Measurements from ENCODE around the gene HLA-F.

Gene HLA-F

DNA sequence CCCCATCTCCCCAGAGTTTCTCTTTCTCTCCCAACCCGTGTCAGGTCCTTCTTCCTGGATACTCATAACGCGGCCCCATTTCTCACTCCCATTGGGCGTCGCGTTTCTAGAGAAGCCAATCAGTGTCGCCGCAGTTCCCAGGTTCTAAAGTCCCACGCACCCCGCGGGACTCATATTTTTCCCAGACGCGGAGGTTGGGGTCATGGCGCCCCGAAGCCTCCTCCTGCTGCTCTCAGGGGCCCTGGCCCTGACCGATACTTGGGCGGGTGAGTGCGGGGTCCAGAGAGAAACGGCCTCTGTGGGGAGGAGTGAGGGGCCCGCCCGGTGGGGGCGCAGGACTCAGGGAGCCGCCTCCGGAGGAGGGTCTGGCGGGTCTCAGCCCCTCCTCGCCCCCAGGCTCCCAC is at the start of gene HLA-F:
TSS of gene HLA-F (plus strand) at position 173 of the 404 bp plus-strand sequence. CDS start at position 203, 30 bp downstream.
- TF ChIP-seq, protein P1, sequence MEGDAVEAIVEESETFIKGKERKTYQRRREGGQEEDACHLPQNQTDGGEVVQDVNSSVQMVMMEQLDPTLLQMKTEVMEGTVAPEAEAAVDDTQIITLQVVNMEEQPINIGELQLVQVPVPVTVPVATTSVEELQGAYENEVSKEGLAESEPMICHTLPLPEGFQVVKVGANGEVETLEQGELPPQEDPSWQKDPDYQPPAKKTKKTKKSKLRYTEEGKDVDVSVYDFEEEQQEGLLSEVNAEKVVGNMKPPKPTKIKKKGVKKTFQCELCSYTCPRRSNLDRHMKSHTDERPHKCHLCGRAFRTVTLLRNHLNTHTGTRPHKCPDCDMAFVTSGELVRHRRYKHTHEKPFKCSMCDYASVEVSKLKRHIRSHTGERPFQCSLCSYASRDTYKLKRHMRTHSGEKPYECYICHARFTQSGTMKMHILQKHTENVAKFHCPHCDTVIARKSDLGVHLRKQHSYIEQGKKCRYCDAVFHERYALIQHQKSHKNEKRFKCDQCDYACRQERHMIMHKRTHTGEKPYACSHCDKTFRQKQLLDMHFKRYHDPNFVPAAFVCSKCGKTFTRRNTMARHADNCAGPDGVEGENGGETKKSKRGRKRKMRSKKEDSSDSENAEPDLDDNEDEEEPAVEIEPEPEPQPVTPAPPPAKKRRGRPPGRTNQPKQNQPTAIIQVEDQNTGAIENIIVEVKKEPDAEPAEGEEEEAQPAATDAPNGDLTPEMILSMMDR (IDR thresholded peaks at IDR 0.05; ENCODE audit: low read depth, low read length) = no peak; the same call in 1 of the 2 replicates
- DNase-seq (ENCODE audit: extremely low read depth, low read depth) = peak; percentile 49

DNA sequence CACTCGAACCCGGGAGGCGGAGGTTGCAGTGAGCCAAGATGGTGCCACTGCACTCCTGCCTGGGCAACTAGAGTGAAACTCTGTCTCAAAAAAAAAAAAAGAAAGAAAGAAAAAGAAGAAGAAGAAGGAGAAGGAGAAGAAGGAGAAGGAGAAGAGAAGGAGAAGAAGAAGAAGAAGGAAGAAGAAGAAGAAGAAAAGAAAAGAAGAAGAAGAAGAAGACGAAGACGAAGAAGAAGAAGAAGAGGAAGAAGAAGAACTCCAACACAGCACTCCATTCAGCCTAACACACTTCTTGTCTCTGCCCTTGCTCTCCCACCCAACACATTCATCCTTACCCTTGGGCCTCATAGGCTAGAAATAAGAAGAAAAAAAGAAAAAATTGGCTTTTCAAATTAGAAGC is 49.2 kb upstream of the HLA-F start:
- TF ChIP-seq, protein P1 (IDR thresholded peaks at IDR 0.05; ENCODE audit: low read depth, low read length) = no peak
- DNase-seq (ENCODE audit: extremely low read depth, low read depth) = no peak

DNA sequence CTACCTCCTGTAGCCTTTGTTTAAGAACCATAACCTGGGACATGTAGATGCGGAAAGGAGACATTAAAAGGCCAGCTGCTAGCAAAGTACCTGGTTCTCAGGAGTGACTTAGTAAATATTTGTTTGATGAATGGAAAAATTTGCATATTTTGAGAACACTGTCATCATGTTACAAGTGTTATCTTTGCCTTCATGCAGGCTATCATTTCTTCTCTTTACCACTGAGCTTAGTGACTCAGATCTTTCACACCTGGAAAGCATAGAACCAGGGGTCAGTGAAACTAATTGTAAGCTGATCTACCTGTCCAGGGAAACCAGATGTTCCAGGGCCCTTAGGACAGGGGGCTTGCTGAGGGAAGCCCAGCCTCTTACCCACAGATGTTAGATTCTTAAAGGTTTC is 47.7 kb upstream of the HLA-F start:
- TF ChIP-seq, protein P1 (IDR thresholded peaks at IDR 0.05; ENCODE audit: low read depth, low read length) = no peak
- DNase-seq (ENCODE audit: extremely low read depth, low read depth) = no peak

DNA sequence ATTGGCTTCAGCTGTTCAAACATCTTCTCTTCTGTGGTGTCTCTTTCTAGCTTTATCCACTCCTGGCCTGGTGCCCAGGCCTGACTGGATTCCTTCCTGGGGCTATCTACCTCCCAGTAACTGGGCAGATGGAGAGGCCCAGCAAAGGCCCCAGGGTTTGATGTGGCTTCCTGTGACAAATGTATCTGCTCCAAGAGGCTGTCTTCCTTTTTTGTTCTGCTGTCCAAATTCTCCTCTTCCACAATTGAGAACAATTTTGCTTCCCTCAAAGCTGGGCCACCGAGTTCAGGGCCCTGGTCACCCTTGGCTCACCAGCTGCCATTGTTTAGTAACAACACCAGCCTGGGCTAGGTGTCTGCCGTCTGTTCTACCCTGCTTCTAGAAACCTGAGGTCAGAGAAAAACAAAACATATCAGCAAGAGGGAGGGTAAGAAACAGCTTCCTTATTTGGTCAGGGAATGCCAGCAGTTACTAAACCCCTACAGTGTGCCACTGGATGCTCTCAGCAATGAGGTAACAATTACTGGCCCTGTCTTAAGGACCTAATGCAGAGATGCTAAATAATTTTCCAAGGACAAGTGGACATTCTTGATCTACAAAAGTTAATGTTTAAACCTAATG is 46.1 kb upstream of the HLA-F start:
- TF ChIP-seq, protein P1 (IDR thresholded peaks at IDR 0.05; ENCODE audit: low read depth, low read length) = no peak
- DNase-seq (ENCODE audit: extremely low read depth, low read depth) = no peak

DNA sequence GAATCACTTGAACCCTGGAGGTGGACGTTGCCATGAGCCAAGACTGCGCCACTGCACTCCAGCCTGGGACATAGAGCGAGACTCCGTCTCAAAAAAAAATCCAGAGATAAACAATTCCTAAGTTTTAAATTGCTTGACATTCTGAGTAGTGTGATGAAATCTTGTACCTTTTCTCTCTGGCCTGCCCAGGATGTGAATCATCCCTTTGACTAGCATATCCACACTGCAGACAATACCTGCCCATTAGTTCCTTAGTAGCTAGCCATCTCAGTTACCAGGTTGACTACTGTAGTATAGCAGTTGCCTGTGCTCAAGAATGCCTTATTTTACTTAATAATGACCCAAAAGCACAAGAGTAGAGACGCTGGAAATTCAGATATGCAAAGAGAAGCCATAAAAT is 45.1 kb upstream of the HLA-F start:
- DNase-seq (ENCODE audit: extremely low read depth, low read depth) = no peak
- TF ChIP-seq, protein P1 (IDR thresholded peaks at IDR 0.05; ENCODE audit: low read depth, low read length) = no peak

DNA sequence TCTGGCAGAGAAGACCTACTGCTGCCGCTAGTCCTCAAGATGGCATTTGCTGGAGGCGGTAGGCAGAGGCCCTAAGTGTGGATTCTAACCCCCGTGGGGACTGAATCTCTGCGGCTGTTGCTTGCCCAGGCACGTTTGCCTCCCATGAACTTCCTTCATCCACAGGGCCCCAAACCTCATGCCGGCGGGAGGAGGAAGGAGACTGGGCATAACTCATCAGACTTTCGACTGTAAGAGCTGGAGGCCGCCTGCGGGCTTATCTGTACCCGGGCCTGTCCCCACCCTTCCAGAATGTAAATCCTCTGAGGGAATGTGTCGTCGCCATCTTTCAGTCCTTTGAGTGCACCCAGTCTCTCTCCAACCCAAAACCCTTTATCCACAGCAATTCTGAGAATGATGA is 43.3 kb upstream of the HLA-F start:
- DNase-seq (ENCODE audit: extremely low read depth, low read depth) = no peak
- TF ChIP-seq, protein P1 (IDR thresholded peaks at IDR 0.05; ENCODE audit: low read depth, low read length) = no peak

DNA sequence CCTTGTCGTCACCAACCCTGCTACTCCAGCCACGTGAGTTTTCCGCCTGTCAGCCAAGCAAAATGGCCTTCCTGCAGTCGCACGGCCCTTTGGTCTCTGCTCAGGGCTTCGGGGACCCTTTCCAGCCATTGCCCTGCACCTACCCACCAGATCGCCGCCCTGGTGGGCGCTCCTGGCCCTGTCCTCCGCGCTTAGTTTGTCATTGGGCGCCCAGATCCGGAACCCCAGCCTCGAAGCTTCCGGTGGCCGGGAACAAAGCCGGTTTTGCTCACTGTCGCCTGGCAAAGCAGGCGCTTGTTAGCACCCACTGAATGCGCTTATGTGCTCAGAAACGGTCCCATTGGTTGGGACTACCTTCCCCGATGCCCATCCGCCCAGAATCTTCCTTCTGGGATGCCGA is 42.8 kb upstream of the HLA-F start:
- DNase-seq (ENCODE audit: extremely low read depth, low read depth) = no peak
- TF ChIP-seq, protein P1 (IDR thresholded peaks at IDR 0.05; ENCODE audit: low read depth, low read length) = no peak

Data from AG09319 (cell line).